Tibial nerve (tissue), 4 donors: ENCODE data around the gene TRIM59. TPM values are rescaled to one million over a fixed set of nuclear protein-coding genes. Genes with fewer than 3 reads are reported as not detected.

Experiments used
- DNase-seq, 2 donors: peaks; one replicate each; pipeline ENCODE4 v3.0.0-alpha.2; 2019; ENCODE audit warnings: low spot score in 2 of 2
- H3K27ac ChIP-seq, 4 donors: fragments of 200-600 bp; sonication (generic) in 3 of 4; one replicate each; pipeline ENCODE4 v1.5.1; 2017 to 2019; ENCODE audit warnings: mild to moderate bottlenecking in 1 of 4
- H3K27me3 ChIP-seq, 2 donors: fragments of 200-600 bp; sonication (generic) in 1 of 2; one replicate each; pipeline versions ENCODE4 v1.5.1 to v1.6.0; 2017 to 2019
- H3K36me3 ChIP-seq, 3 donors: fragments of 200-600 bp; sonication (generic); one replicate each; pipeline ENCODE4 v1.5.1; 2018 to 2019
- H3K4me1 ChIP-seq, 4 donors: fragments of 200-600 bp; sonication (generic) in 3 of 4; one replicate each; pipeline ENCODE4 v1.5.1; 2017 to 2019
- H3K4me3 ChIP-seq, 4 donors: fragments of 200-600 bp; sonication (generic) in 3 of 4; one replicate each; pipeline ENCODE4 v1.5.1; 2017 to 2019; ENCODE audit warnings: mild to moderate bottlenecking in 1 of 4, moderate library complexity in 1 of 4
- H3K9me3 ChIP-seq, 4 donors: fragments of 200-600 bp; sonication (generic) in 3 of 4; one replicate each; pipeline ENCODE4 v1.5.1; 2017 to 2019
- EP300 ChIP-seq, 2 donors: sonication (generic); formaldehyde crosslinking; IDR thresholded peaks; one replicate each; pipeline ENCODE4 v1.6.1; 2017; ENCODE audit warnings: antibody characterized with exemption in 2 of 2, mild to moderate bottlenecking in 1 of 2
- POLR2A ChIP-seq, 2 donors: fragments of 450-650 bp; IDR thresholded peaks; one replicate each; pipeline ENCODE4 v1.6.1; 2017; ENCODE audit warnings: antibody characterized with exemption in 2 of 2, mild to moderate bottlenecking in 2 of 2, moderate library complexity in 2 of 2
- whole genome bisulfite sequencing, 2 donors: methylation state at CpG; one replicate each; pipeline ENCODE4 v1.1.5; 2018; 5-methylcytosine and 5-hydroxymethylcytosine counted together
- total RNA-seq, 4 donors: library from RNA; depleted of rRNA; stranded (reverse); fragments of >200 nt; gene quantifications; one replicate each; pipeline ENCODE4 v1.1.0, GENCODE V29; 2016
- TF ChIP-seq, protein P1 (sequence below), 5 experiments: fragments of 200-600 bp in 3 of 5; fragments of 450-650 bp in 2 of 5; sonication (generic) in 3 of 5; IDR thresholded peaks; one replicate each; pipeline ENCODE4 v1.5.1; 2016 to 2019; ENCODE audit warnings: antibody characterized with exemption in 5 of 5, mild to moderate bottlenecking in 3 of 5, moderate library complexity in 2 of 5

The TRIM59 gene
- total RNA-seq, 4 donors from 2014 or later, result 0.42 to 2.0 (median 1.6) TPM; not detected in 1

DNA sequence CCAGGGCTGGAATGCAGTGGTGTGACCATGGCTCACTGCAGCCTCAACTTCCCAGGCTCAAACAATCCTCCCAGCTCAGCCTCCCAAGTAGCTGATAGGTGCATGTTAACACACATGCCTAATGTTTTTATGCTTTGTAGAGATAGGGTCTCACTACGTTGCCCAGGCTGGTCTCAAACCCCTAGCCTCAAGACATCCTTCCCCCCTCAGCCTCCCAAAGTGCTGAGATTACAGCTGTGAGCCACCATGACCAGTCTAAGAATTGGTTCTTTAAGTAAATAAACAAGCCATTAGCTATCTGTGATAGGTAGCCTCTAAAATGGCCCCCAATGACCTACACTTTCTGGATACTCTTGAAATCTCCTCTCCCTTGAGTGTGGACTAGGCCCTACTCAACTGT lies 3.7 kb downstream of the TRIM59 start:
- H3K27ac ChIP-seq, result no peak overlapping the region
- TF ChIP-seq EP300 (IDR thresholded peaks at IDR 0.05) (no peak), POLR2A (IDR thresholded peaks at IDR 0.05) (no peak)
- TF ChIP-seq, protein P1, sequence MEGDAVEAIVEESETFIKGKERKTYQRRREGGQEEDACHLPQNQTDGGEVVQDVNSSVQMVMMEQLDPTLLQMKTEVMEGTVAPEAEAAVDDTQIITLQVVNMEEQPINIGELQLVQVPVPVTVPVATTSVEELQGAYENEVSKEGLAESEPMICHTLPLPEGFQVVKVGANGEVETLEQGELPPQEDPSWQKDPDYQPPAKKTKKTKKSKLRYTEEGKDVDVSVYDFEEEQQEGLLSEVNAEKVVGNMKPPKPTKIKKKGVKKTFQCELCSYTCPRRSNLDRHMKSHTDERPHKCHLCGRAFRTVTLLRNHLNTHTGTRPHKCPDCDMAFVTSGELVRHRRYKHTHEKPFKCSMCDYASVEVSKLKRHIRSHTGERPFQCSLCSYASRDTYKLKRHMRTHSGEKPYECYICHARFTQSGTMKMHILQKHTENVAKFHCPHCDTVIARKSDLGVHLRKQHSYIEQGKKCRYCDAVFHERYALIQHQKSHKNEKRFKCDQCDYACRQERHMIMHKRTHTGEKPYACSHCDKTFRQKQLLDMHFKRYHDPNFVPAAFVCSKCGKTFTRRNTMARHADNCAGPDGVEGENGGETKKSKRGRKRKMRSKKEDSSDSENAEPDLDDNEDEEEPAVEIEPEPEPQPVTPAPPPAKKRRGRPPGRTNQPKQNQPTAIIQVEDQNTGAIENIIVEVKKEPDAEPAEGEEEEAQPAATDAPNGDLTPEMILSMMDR (IDR thresholded peaks at IDR 0.05), result no peak
- WGBS, 2 donors, result 93 to 100% methylated on average over 1 of the region's 1 CpG
- peaks cover 0 to 36% of the 10 kb centered on the region in 2 donors for H3K27me3 ChIP-seq
- no peaks in the 10 kb centered on the region for H3K36me3 ChIP-seq
- DNase-seq, result no peak
- H3K4me1 ChIP-seq, result peaks cover 0 to 16% (median 0%) of the 10 kb centered on the region in 4 donors
- no peaks in the 10 kb centered on the region for H3K9me3 ChIP-seq
- H3K4me3 ChIP-seq, result no peak overlapping the region

DNA sequence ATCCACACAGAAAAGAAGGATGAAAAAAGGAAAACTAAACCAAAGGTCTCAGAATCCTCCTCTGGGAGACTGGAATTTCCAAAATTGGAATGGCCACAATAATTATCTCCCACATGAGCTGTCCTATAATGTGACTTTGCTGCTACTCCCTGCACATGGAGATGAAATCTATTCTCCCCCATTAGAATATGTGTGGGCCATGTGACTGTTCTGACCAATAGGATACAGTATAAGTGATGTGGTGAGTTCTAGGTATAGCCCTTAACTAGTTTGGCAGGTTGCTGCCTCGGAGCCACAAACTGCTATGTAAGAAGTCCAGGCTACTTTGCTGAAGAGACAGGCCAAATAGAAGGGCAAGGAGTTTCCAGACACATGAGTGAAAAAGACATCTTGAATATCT lies 5.2 kb downstream of the TRIM59 start:
- Histone ChIP-seq H3K27me3 (peaks cover 0 to 22% of the 10 kb centered on the region in 2 donors), H3K4me1 (peaks cover 0 to 6% (median 0%) of the 10 kb centered on the region in 4 donors), H3K27ac (no peak overlapping the region), H3K9me3 (no peaks in the 10 kb centered on the region), H3K4me3 (no peak overlapping the region), H3K36me3 (no peaks in the 10 kb centered on the region)
- 86 to 95% methylated on average over 1 of the region's 1 CpG for WGBS, 2 donors
- TF ChIP-seq POLR2A (IDR thresholded peaks at IDR 0.05) (no peak), EP300 (IDR thresholded peaks at IDR 0.05) (no peak)
- TF ChIP-seq, protein P1 (IDR thresholded peaks at IDR 0.05), result no peak
- no peak for DNase-seq

- WGBS, 2 donors, result 92 to 94% methylated on average over 7 of the region's 7 CpGs
- TF ChIP-seq, protein P1 (IDR thresholded peaks at IDR 0.05), result no peak
- TF ChIP-seq POLR2A (IDR thresholded peaks at IDR 0.05) (no peak), EP300 (IDR thresholded peaks at IDR 0.05) (no peak)
- Histone ChIP-seq H3K36me3 (no peaks in the 10 kb centered on the region), H3K9me3 (no peaks in the 10 kb centered on the region), H3K27me3 (peaks cover 0 to under 1% of the 10 kb centered on the region in 2 donors), H3K27ac (no peak overlapping the region), H3K4me3 (no peak overlapping the region), H3K4me1 (no peaks in the 10 kb centered on the region)
- no peak for DNase-seq
Observed at GRCh38 chr3:160440687-160441086, 8.9 kb downstream of the TRIM59 start.

DNA sequence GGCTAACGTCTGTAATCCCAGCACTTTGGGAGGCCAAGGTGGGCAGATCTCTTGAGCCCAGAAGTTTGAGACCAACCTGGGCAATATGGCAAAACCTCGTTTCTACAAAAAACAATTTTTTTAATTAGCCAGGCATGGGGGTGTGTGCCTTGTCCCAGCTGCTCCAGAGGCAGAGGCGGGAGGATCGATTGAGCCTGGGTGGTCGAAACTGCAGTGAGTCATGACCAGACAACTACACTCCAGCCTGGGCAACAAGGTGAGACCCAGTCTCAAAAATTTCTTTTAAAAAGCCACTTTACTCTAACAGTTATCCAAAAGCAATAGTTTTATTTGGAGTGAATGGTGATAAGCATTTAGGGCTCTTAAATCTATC lies 12.5 kb downstream of the TRIM59 start:
- Histone ChIP-seq H3K9me3 (no peaks in the 10 kb centered on the region), H3K4me3 (no peak overlapping the region), H3K4me1 (no peaks in the 10 kb centered on the region), H3K27me3 (no peaks in the 10 kb centered on the region), H3K36me3 (peaks cover 0 to 21% (median 11%) of the 10 kb centered on the region in 3 donors), H3K27ac (no peak overlapping the region)
- DNase-seq, result no peak
- TF ChIP-seq, protein P1 (IDR thresholded peaks at IDR 0.05), result no peak
- TF ChIP-seq EP300 (IDR thresholded peaks at IDR 0.05), result no peak
- TF ChIP-seq POLR2A (IDR thresholded peaks at IDR 0.05), result no peak
- 75 to 85% methylated on average over 5 of the region's 5 CpGs for WGBS, 2 donors

DNA sequence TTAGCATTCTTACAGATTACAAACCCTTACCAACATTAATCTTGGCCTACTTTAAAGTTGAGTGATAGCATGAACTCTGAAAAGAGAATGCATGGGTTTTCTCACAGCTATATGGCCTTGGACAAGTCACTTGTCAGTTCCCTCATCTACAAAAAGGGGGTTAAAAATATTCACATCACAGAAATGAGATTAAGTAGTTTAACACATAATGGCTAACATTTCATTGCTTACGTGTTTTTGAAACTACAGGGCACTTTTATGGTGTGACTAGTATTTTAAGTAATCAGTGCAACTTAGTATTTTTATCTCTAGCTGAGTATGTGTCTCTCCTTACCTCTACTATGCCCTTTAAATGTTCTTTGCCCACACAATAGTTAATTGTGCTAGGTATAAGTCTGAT lies 13.8 kb downstream of the TRIM59 start:
- DNase-seq, result no peak
- Histone ChIP-seq H3K36me3 (peaks cover 0 to 34% (median 11%) of the 10 kb centered on the region in 3 donors), H3K27me3 (no peaks in the 10 kb centered on the region), H3K4me3 (no peak overlapping the region), H3K9me3 (no peaks in the 10 kb centered on the region), H3K27ac (no peak overlapping the region), H3K4me1 (no peaks in the 10 kb centered on the region)
- TF ChIP-seq, protein P1 (IDR thresholded peaks at IDR 0.05), result no peak
- TF ChIP-seq POLR2A (IDR thresholded peaks at IDR 0.05) (no peak), EP300 (IDR thresholded peaks at IDR 0.05) (no peak)
- 90% methylated on average over 1 of the region's 1 CpG for WGBS, 2 donors
